Kidney capillary endothelial cell (primary cell): ENCODE results near the gene INTS14.
"Not testable (repeated sequence)": the region's sequence is repeated elsewhere in the genome, so short reads cannot be mapped to it uniquely, and the experiment has no call there.

Source experiments
- DNase-seq: peaks from one replicate; pipeline ENCODE4 v3.0.0-alpha.2; 2018; ENCODE audit warnings: low spot score

The INTS14 gene

DNA sequence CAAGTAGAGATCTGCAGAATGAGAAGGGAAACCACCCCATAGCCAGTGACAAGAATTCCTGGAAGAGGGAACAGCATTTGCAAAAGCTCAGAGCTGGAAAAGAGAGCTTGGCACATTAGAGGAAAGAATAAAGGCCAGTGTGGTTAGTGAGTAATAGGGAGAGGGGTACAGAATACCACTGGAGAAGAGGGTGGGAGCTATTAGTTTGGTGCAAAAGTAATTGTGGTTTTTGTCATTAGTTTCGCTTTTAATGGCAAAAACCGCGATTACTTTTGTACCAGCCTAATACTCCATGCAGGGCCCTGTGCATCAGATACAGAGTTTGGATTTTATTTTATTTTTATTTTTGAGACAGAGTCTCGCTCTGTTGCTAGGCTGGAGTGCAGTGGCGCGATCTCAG, 20.6 kb upstream of the INTS14 start:
- no peak for DNase-seq

DNA sequence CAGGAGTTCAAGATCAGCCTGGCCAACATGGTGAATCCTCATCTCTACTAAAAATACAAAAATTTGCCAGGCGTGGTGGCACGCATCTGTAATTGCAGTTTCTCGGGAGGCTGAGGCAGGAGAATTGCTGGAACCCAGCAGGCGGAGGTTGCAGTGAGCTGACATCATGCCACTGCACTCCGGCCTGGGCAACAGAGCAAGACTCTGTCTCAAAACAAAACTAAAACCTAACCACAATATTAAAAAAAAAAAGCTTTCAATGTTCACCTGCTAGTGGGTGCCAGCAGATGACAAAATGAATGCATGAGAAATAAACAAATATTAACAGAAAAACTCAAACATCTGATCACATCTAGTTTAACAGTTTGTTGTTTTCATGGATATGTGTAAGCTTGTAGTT, 19.8 kb upstream of the INTS14 start:
- DNase-seq: no peak

DNA sequence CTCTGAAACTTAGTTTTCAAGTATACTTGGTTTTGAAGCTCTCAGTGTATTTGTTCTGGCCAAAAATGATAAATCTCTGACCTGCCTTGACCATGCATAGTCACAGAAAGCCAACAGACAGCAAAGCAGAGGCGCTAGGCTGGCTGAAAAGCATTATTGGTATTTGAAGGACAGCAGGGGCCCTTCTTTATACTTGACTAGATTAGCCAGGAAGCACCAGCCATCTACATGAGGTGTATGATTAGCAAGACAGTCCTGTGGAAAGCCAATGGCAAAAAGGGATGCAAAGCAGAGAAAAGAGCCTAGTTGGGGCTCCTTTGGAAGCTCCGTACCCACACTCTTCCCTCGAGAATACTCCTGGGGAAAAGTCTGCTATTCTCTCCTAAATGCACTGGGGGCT, 18.6 kb upstream of the INTS14 start:
- DNase-seq: no peak

DNA sequence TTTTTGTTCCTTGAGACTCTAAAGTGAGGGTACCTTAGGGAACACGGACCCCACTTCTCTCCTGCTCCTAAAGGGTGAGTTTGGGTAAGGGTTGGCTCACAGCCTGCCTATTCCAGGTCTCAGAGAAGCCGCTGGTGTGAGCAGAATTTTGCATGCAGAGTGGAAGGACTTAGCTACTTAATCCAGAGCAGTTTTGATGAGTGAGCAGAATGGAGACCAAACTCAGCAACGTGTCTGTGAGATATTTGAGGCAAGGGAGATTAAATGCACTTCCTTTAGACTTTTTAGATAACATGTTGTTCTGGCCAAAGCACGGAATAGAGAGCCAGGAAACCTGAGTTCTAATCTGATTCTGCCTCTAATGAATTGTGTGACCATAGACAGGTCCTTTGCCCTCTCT, 15.9 kb upstream of the INTS14 start:
- no peak for DNase-seq

DNA sequence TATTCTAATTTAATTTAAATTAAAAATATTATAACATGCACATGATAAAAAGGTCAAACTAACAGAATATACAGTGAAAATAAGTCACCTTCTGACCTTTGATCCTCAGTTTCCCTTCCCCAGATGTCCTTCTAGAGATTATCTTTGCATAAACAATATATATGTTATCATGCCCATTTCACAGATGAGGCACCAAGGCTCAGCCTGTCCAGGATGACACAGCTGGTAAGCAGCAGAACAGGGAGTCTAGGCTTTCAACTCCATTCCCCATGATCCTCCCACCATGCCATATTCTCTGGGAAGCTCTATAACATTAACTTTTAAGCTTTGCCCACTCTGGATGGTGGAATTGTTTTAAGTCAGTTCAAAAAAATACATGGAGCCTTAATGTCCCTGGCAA, 12.2 kb upstream of the INTS14 start:
- no peak for DNase-seq

DNA sequence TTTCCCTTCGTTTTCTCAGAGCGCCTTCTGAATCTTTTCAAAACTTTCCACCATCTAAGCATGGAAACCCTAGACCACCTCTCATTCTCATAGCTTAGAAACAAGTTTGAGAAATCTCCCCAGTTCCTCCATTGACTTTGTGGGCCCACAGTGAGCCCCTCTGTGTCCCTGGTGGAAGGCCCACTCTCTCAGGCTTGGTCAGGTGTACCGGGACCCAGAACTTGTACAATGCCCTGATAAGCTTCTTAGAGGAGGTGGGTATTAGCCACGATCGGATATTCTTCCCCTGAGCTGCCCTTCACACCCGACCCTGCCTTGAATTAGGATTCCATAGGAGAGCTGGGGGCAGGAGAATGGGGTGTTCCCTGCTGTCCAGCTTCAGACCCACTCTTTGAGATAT, 10.7 kb upstream of the INTS14 start, which contains the start of gene SLC24A1:
TSS of gene SLC24A1 (plus strand) at position 301 of the 400 bp plus-strand sequence. CDS start 2,143 bp downstream, outside the sequence.
- DNase-seq: no peak

DNA sequence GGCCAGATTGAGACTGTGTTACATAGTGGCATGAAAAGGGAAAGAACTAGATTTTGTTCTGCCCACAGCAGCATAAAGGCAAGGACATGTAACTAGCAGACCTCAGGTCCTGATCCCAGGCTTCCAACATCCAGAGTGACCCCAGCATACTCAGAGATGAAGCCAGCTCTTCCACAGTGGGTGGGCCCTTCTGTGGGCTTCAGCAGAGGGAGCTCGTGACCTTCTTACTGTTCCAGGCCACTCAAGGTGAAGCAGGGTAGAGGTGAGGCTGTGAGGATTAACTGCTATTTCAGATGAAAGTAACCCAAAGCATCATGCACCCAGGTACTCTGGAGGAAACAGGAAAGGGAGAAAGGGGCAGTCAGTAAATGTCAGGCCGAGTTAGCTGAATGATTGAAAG, 9.9 kb upstream of the INTS14 start:
- no peak for DNase-seq

DNA sequence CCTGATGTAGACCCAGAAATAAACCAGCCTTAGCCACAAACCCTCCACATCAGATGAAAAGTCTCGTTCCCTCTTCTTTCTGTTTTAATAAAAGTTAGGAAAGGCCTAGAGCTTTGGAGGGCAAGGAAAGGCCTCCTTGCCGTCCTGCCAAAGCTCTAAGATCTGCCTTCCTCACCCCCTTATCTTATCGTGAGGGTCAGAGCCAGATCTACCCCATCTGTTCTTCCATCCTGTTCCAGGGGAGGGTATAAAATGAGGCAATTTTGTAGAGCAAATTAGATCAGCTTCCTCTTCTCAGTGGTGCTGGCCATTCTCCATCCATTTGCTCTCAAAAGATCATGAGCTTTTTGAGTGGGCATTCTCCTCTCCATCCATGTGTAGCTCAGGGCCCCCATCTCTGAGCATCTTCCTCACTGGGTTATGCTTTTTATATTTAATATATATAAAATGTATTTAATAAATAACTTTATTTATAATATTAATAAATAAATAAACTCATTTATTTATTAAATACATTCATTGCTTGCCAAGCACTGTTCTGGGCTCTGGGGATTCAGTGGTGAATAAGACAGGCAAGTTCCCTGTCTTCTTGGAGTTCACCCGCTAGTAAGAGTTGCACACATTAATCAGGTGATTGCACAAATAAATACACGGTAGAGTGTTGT, 8.8 kb upstream of the INTS14 start:
- DNase-seq: no peak

DNA sequence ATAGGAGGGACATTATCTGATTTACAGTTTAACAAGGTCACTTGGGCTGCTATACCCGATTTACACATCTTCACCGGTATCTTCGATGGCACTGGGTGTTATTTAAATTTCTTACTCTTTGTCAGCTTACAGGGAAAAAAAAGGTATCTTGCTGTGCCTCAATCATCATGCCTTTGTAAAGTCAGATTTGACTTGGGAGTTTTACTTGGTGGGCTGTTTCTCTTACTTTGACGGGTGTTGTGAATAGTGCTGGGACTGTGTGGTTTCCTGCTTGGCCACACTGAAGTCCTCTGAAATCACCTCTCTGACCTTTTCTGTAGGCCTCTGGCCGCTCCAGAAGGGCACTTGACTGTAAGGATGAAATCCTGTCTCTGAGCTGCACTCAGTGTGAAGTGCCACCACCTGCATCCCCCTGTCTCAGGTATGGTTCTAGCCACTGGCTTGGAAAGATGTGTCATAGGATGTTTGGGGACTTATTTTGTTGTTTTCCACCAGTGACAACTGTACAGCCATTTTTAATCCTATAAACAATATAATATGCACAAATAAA, 7.7 kb upstream of the INTS14 start:
- DNase-seq: no peak

DNA sequence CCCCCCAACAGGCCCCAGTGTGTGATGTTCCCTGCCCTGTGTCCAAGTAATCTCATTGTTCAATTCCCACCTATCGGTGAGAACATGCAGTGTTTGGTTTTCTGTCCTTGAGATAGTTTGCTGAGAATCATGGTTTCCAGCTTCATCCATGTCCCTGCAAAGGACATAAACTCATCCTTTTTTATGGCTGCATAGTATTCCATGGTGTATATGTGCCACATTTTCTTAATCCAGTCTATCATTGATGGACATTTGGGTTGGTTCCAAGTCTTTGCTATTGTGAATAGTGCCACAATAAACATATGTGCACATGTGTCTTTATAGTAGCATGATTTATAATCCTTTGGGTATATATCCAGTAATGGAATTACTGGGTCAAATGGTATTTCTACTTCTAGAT, 5.0 kb upstream of the INTS14 start:
- DNase-seq: not testable (repeated sequence)

DNA sequence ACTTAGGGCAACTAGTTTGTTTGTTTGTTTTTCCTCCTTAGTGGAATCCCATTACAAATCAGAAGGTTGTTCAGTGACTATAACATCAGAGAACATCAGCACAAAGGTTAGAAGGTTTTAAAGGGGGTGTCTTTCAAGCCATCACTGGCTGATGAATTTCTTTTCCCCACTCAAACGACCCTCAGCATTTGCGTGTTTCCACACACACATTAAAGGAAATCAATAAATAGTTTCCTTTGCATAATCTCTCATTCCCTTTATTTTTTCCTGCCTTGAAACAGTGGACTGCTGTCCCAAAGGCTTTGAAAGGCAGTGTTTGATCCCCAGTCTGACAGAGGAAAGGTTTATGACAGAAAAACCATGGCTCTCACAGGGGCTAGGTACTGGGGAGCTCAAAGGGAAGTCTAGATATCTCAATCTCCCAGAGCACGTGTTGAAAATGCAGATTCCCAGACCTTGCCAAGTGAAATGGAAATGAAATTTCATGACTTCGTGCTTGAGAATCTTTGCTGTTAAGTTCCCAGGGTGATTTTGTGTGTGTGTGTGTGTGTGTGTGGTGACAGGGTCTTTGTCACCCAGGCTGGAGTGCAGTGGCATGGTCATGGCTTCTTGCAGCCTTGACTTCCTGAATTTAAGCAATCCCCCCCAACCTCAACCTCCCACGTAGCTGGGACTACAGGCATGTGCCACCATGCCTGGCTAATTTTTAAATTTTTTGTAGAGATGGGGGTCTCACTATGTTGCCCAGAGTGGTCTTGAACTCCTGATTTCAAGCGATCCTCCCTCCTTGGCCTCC, 2.2 kb upstream of the INTS14 start:
- DNase-seq: no peak

DNA sequence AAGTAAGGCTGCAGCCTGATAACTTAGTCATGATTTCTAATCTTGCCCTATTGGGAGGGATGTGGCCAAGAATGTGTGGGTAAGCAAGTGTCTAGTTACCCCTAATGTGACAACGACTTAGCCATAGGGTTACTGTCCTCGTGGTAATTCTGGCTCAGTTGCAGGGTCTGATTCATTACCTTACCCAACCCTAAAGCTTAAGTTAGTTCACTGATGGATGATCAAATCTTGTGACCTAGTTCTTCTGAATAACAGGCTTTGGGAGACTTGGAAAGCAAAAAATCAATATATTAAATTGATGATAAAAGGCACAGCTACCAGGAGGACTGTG, 1.6 kb upstream of the INTS14 start:
- no peak for DNase-seq

DNA sequence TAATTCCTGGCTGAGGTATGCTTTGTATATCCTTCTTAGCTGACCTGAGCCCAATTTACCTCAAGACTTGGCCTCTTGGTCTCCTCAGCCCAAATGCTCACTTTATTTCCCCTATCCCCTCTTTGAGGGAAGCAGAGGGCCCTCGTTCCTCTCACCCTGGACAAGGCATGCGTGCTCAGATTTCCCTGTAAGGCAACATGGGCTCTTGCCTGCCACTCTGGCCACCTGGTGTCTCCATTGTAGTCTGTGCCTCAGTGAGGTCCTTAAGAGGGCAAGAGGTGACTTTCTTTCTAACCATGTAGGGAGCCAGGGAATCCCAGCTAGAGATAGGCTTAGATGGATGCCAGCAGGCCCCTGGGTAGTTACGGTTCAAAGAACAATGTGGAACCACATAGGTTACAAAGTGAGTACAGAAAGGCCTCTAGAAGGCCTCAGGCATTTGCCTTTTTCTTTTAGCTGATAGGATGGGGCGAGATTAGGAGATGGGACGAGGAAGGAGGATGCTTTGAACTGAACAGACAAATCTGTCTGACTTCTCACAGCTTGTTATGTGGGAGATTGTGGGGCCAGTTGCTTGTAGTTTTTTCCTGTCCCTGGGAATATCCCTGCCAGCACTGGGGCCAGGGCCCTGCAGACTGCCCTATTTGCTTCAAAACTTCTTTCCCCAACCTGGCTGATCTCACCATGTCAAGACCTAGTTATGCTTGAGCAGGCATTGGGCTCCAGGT, 1.1 kb upstream of the INTS14 start:
- no peak for DNase-seq

DNA sequence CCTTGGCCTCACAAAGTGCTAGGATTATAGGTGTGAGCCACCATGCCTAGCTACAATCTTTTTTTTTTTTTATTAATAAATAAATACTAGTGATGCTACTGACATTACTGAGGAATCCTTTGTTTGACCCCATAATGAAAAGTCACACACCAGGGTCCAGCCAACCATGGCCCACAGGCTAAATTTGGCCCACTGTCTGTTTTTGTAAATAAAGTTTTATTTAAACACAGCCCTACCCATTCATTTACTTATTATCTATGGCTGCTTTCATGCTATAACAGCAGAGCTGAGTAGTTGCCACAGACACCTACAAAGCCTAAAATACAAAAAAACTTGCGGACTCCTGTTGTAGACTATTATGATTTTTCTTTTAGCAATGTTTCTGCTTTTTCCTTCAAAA, 7.4 kb downstream of the INTS14 start:
- DNase-seq: no peak

DNA sequence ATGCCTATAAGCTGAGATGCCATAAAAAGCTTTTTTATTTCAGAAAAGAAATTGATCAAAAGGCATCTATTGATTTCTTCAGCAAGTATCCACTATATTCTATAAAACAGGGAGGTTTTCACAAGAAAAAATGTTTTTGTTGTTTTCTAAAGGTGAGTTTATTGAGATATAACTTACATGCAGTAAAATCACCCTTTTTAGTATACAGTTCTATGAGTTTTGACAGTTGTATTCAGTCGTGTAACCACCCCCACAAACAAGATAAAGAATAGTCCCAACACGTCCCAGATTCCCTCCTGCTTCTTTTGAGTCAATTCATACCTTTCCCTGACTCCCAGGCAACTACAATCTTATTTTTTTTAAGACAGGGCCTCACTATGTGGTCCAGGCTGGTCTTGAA, 7.8 kb downstream of the INTS14 start:
- no peak for DNase-seq

DNA sequence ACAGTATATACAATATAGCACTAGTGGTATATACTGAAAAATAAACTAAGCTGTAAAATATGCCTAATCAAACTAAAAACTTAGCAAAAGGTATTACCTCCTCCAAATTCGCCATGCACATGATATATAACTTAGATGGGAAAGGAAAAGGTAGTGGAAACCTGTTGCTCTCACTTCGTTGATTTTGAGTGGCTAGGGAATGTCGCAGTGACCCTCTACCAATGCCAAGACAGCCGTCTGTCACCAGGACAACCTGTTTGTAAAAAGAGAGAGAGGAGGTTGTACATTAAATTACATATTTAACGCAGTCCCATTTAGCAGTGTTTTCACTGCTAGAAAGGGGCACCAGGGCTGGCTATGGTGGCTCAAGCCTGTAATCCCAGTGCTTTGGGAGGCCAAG, 11.3 kb downstream of the INTS14 start:
- no peak for DNase-seq

DNA sequence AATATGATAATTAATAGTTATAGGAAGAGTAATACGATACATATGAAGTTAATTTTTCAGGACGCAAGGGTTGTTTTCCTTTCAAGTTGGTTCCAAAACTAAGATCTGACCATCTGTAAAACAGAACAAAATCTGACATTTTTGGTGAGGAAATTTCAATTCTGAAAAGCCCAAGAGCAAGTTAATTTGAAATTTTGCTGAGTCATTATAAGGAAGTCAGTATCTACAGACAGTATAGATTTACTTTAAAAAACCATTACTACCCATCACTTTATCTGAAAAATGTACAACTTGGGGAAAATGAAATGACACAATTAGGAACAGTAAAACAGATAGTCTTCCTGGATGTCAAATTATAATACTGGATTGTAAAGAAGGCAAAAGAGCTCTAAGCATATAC, 12.5 kb downstream of the INTS14 start:
- no peak for DNase-seq

DNA sequence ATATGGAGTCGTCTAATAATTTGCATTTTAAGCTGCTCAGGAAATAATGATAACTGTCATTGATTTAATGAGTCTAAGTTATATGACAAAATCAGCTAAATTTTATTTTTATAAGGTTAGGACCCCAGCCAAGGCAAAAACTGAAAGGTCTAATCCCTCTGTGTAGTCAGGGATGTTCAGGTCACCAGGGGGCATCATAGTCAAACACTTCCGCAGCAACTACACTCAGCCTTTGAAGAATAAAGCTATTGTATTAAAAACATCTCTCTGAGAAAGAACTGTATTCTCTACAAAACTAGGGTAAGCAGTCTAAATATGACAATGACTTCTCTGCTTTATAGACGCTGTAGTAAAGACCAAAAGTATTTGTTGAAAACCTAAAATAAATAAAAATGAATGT, 15.0 kb downstream of the INTS14 start:
- no peak for DNase-seq

DNA sequence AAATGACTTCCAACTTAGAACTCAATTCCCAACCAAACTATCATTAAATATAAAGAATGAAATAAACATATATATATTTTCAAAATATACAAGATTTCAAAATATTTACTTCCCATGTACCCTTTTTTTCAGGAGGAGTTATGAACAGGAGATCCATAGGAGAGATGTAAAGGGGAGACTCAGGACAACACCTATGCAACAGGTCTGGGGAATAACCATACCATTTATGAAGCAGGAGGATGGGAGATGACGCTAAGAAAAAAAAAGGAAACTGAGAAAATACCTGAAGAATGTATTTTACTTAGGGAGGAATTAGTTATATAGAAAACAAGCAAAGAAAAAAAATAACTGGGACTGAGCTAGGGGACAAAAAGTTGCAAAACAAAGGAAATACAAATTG, 23.8 kb downstream of the INTS14 start:
- DNase-seq: no peak

DNA sequence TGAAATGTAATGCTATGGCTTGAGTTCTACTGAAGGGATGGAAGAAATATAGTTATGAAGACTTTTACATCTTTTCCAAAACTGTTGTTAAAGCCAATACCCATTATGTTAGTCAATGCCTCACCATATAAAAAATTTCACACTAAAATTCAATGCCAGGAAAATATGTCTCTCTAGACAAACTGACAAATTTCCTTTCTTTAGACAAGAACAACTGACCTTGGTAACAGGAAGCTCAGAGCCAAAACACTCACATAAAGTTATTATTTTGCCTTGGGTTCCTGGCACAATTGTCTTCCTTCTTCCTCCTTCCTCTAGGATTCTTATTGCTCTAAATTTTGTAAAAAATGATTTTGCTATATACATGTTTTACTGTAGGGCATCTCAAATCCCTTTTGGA, 26.7 kb downstream of the INTS14 start:
- DNase-seq: no peak

DNA sequence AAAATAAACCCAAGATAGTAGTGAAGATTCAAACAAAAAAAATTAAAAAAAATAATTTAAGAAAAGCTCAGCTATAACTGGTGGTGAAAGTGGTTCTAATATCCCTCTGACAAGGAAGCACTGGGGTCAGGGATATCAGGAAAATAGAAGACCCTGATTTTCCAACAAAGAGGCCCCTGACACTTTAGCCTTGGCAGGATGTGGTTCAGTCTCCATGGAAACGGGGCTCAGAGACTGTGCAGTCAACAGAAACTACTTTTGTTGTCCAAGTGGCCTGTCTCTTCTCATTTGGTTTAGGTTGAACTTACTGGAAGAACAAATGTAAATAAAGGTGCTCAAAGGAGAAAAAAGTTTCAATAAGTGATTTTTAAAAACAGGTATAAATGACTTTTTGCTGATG, 27.2 kb downstream of the INTS14 start:
- DNase-seq: no peak

DNA sequence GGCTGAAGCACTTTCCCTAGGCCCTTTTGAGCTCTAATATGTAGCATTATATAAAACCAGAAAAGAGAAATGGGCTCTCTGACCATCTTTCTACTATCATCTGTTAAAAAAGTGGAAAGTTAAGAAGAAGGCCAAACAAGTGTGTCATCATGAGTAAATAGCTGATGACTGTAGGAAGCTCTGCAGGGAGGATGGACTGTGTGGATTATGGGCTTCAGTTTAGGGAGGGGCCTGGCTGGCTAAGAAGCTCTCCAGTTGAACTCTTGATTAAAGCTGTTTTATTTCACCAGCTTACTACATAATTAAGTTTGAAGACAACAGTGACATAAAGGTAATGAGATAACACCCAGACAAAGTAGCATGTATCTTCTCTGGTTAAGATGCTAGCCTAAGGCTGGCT, 30.6 kb downstream of the INTS14 start:
- DNase-seq: no peak

DNA sequence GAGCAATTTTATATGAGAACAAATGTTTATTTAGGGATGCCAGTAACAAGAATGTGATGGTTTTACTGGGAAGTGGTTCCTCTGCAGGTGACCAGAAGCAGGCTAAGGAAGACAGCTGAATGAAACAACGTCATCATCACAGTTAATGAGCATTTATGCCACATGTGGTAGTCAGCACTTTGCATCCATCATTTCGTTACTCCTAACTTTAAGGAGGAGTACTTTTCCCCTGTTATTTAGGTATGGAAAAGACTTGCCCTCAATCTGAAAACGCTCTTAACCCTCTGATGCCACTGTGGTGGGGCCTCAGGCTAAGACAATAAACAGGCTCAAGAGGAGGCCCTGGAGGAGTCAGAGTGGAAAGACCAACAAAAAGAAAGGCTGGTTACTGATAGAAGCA, 31.2 kb downstream of the INTS14 start:
- DNase-seq: no peak
